Endothelial cell of umbilical vein (primary cell): ENCODE results near the gene LDLRAD4. TPM values are rescaled to one million over a fixed set of nuclear protein-coding genes. Genes with fewer than 3 reads are reported as not detected.

Source experiments
- BruUV-seq: library from RNA; stranded (reverse); fragments of 400-500 nt; replicated peaks from 2 replicates; lab custom pipeline; 2021; lab: Mats Ljungman, UMichigan
- CTCF ChIA-PET: fragments of 300-600, 350-600 bp; sonication (Branson Sonifier 250); formaldehyde crosslinking; loops from one replicate; lab custom pipeline; 2021; ENCODE audit warnings: antibody characterized with exemption, inconsistent platforms; lab: Charles Lee
- POLR2A ChIA-PET: fragments of 300-600, 350-600 bp; sonication (Branson Sonifier 250); formaldehyde crosslinking; loops from one replicate; lab custom pipeline; 2021; ENCODE audit warnings: antibody characterized with exemption, inconsistent platforms; lab: Charles Lee
- DNase-seq: peaks from one replicate; pipeline ENCODE4 v3.0.0-alpha.2; 2011; ENCODE audit warnings: low read depth, low spot score
- FAIRE-seq: peaks from 2 replicates; lab custom pipeline; 2011; peaks lifted over from hg19 to GRCh38; lab: Jason Lieb, UNC
- H2AFZ ChIP-seq: 2 replicates; pipeline ENCODE4 v1.6.0; 2012; ENCODE audit warnings: low read depth, low read length, control low read depth, inconsistent platforms
- H3K27ac ChIP-seq: 2 replicates; pipeline ENCODE4 v1.5.1; 2011; ENCODE audit warnings: low read depth, mild to moderate bottlenecking, control low read depth, low read length, moderate library complexity; ENCODE audit not compliant: insufficient read depth
- H3K27me3 ChIP-seq, 2 experiments: 2 replicates each; pipeline versions ENCODE4 v1.6.0 to v1.6.1; 2011; ENCODE audit warnings: low read length in 2 of 2, mixed read lengths in 1 of 2; ENCODE audit not compliant: control insufficient read depth in 2 of 2, insufficient read depth in 2 of 2
- H3K36me3 ChIP-seq, 2 experiments: 2 replicates in 1 of 2; 3 replicates in 1 of 2; pipeline ENCODE4 v1.5.1; 2011; ENCODE audit warnings: low read length in 2 of 2, mild to moderate bottlenecking in 1 of 2, moderate library complexity in 1 of 2; ENCODE audit not compliant: control insufficient read depth in 2 of 2, insufficient read depth in 2 of 2; ENCODE audit errors: extremely low read depth in 1 of 2
- H3K4me1 ChIP-seq: 3 replicates; pipeline ENCODE4 v1.5.1; 2011; ENCODE audit warnings: mild to moderate bottlenecking, low read length; ENCODE audit not compliant: control insufficient read depth, insufficient read depth; ENCODE audit errors: extremely low read depth
- H3K4me2 ChIP-seq: 2 replicates; pipeline ENCODE4 v1.6.1; 2011; ENCODE audit warnings: low read length, control low read depth, mixed read lengths; ENCODE audit not compliant: insufficient read depth
- H3K4me3 ChIP-seq, 3 experiments: fragments of 200-600 bp in 1 of 3; sonication (generic), shearing (Covaris generic) in 1 of 3; replicated peaks in 1 of 3; 2 replicates each; pipeline ENCODE4 v1.5.1; 2011 to 2016; ENCODE audit warnings: control low read depth in 3 of 3, low read length in 3 of 3, mild to moderate bottlenecking in 2 of 3, inconsistent platforms in 1 of 3, low read depth in 1 of 3, moderate library complexity in 1 of 3; ENCODE audit not compliant: insufficient read depth in 1 of 3
- H3K79me2 ChIP-seq: 2 replicates; pipeline ENCODE4 v1.6.0; 2012; ENCODE audit warnings: low read length, inconsistent platforms; ENCODE audit not compliant: control insufficient read depth, insufficient read depth
- H3K9ac ChIP-seq: replicated peaks from 2 replicates; pipeline ENCODE3; 2011; ENCODE audit warnings: low read length, control low read depth; ENCODE audit not compliant: insufficient read depth; ENCODE audit errors: extremely low read depth
- H3K9me1 ChIP-seq: replicated peaks from 3 replicates; pipeline ENCODE4 v1.6.0; 2011; ENCODE audit warnings: mild to moderate bottlenecking, low read length; ENCODE audit not compliant: control insufficient read depth, insufficient read depth; ENCODE audit errors: extremely low read depth
- H3K9me3 ChIP-seq: replicated peaks from 2 replicates; pipeline ENCODE4 v1.5.1; 2012; ENCODE audit warnings: low read length, inconsistent platforms; ENCODE audit not compliant: control insufficient read depth, insufficient read depth
- H4K20me1 ChIP-seq: replicated peaks from 2 replicates; pipeline ENCODE3; 2011; ENCODE audit warnings: mild to moderate bottlenecking, low read length; ENCODE audit not compliant: control insufficient read depth, insufficient read depth; ENCODE audit errors: extremely low read depth
- FOS ChIP-seq: IDR thresholded peaks from 2 replicates; pipeline ENCODE4 v1.6.1; 2011; ENCODE audit warnings: mild to moderate bottlenecking, low read length, moderate library complexity, borderline replicate concordance; ENCODE audit not compliant: insufficient read depth
- GATA2 ChIP-seq: IDR thresholded peaks from 2 replicates; pipeline ENCODE4 v1.7.0; 2011; ENCODE audit warnings: low read depth, mild to moderate bottlenecking, moderate library complexity, mixed read lengths, low read length; ENCODE audit not compliant: insufficient read length, insufficient read depth
- MYC ChIP-seq: IDR thresholded peaks from one replicate; pipeline ENCODE4 v1.6.1; 2011; ENCODE audit warnings: mild to moderate bottlenecking, low read depth, low read length
- POLR2A ChIP-seq: IDR thresholded peaks from 2 replicates; pipeline ENCODE4 v1.6.1; 2012; ENCODE audit warnings: low read depth, mild to moderate bottlenecking, control low read depth, low read length
- dilution Hi-C: fragments of 300-500 bp; cut with MboI; formaldehyde crosslinking; loops from one replicate; pipeline ENCODE4 v1.15.0; 2019; ENCODE audit warnings: low sequenced_read_pairs; ENCODE audit not compliant: extremely low pct_ligation_motif_present
- intact Hi-C: fragments of 100-400 bp; cut with micrococcal nuclease; formaldehyde crosslinking; loops from one replicate; pipeline ENCODE4 v1.10.0; 2022
- polyA plus RNA-seq, 4 experiments: library from polyadenylated mRNA; depleted of rRNA in 3 of 4; stranded (reverse) in 3 of 4; unstranded in 1 of 4; fragments of >200 nt; gene quantifications; 2 replicates each; pipeline versions ENCODE4 v1.2.1 to v1.2.3, GENCODE V29; 2011 to 2012; ENCODE audit warnings: missing spikeins in 1 of 4
- total RNA-seq: library from RNA; stranded (reverse); gene quantifications from 2 replicates; pipeline ENCODE4 v1.2.3, GENCODE V29; 2021

LDLRAD4 gene
- total and polyA plus RNA-seq, 2 donors (not counting 3 experiments of a cell fraction or from before 2014, with no cell fraction given), result 5.2 to 6.5 TPM

DNA sequence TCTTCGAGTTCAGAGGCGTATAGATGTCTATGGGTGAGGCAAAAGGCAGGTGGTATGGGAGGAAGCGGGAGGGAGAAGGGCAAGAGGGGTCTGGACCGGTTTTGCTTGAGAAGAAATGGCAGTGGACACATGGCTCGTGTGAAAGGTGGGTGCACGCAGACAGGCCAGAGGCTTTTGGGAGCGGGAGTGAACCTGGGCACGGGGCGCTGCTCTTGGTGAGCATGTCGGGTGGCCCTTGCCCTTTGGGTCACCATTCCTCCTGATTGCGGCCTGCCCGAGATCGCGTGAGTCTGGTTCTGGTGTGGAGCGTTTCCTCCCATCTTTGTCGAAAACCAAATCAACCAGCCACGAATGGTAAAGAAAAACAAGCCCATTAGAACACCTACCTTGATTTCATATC, 12.6 kb downstream of the LDLRAD4 start:
- ChIA-PET POLR2A (no interaction called here), CTCF (interaction anchor here (1.1 kb wide), 1 partner anchor 295 kb away, joined by 3 read pairs; no protein-coding TSS in a partner anchor)
- no peak overlapping the region for H3K4me3 ChIP-seq
- H3K27me3 ChIP-seq, result peaks cover 0 to 2% of the 10 kb centered on the region in 2 experiments
- DNase-seq, result no peak
- TF ChIP-seq FOS, result no peak
- TF ChIP-seq GATA2, result no peak
- TF ChIP-seq MYC, result no peak
- no peak for TF ChIP-seq POLR2A
- H3K36me3 ChIP-seq, result no peaks in the 10 kb centered on the region
- no peak for FAIRE-seq
- H2AFZ ChIP-seq, result no peak overlapping the region
- no peak overlapping the region for H3K9ac ChIP-seq
- dilution Hi-C loops (no loop called here), intact Hi-C loops (no loop called here)
- no TSS peak for BruUV-seq
- no peaks in the 10 kb centered on the region for H4K20me1 ChIP-seq
- no peaks in the 10 kb centered on the region for H3K79me2 ChIP-seq
- peaks cover 5% of the 10 kb centered on the region for H3K4me1 ChIP-seq
- H3K9me1 ChIP-seq, result no peaks in the 10 kb centered on the region
- H3K9me3 ChIP-seq, result no peaks in the 10 kb centered on the region
- no peak overlapping the region for H3K4me2 ChIP-seq
- no peak overlapping the region for H3K27ac ChIP-seq

- Histone ChIP-seq H3K9me1 (no peaks in the 10 kb centered on the region), H3K4me1 (peaks cover 5% of the 10 kb centered on the region), H3K27ac (no peak overlapping the region), H3K9me3 (no peaks in the 10 kb centered on the region), H3K79me2 (no peaks in the 10 kb centered on the region), H3K36me3 (no peaks in the 10 kb centered on the region), H3K27me3 (peaks cover 0 to 2% of the 10 kb centered on the region in 2 experiments), H3K9ac (no peak overlapping the region), H2AFZ (no peak overlapping the region), H3K4me3 (no peak overlapping the region), H3K4me2 (no peak overlapping the region), H4K20me1 (no peaks in the 10 kb centered on the region)
- no peak for DNase-seq
- POLR2A ChIA-PET, result no interaction called here
- CTCF ChIA-PET, result interaction anchor here (0.9 to 1.3 kb wide), 2 partner anchors 16 to 298 kb away, joined by 3 to 4 read pairs; no protein-coding TSS in a partner anchor
- TF ChIP-seq GATA2 (no peak), MYC (no peak)
- no peak for FAIRE-seq
- no TSS peak for BruUV-seq
- dilution Hi-C loops, result no loop called here
- intact Hi-C loops, result no loop called here
These were observed 13.7 kb downstream of the LDLRAD4 start for GRCh38 chr18:13232086-13232917.
